Neural cell (in vitro differentiated cells): Measurements from ENCODE around the gene NAA15. TPM values are rescaled to one million over a fixed set of nuclear protein-coding genes. Genes with fewer than 3 reads are reported as not detected.
"Not testable (repeated sequence)": the region's sequence is repeated elsewhere in the genome, so short reads cannot be mapped to it uniquely, and the experiment has no call there.

ENCODE experiments used
- H2AFZ ChIP-seq: fragments of 200-600, 300-800 bp; sonication (generic), shearing (Covaris generic); 2 replicates; pipeline ENCODE4 v1.6.0; 2014; ENCODE audit warnings: low read depth, mild to moderate bottlenecking, antibody characterized with exemption, low read length, moderate library complexity
- H3F3A ChIP-seq: fragments of 200-600 bp; shearing (Covaris generic); 2 replicates; pipeline ENCODE4 v1.6.1; 2016; ENCODE audit warnings: mild to moderate bottlenecking, moderate library complexity, mixed read lengths, antibody characterized with exemption, low read length; ENCODE audit not compliant: insufficient read depth, poor library complexity, severe bottlenecking
- H3K27ac ChIP-seq: fragments of 200-600, 300-800 bp; sonication (generic), shearing (Covaris generic); 2 replicates; pipeline ENCODE4 v1.5.1; 2014; ENCODE audit warnings: mild to moderate bottlenecking, low read length, moderate library complexity
- H3K27me3 ChIP-seq: fragments of 300-800, 200-600 bp; sonication (generic), shearing (Covaris generic); 2 replicates; pipeline ENCODE4 v1.6.0; 2014; ENCODE audit warnings: mild to moderate bottlenecking, low read depth, low read length, moderate library complexity; ENCODE audit not compliant: insufficient read depth
- H3K36me3 ChIP-seq: fragments of 300-800, 200-600 bp; sonication (generic), shearing (Covaris generic); 2 replicates; pipeline ENCODE4 v1.5.1; 2014; ENCODE audit warnings: mild to moderate bottlenecking, antibody characterized with exemption, low read length, moderate library complexity; ENCODE audit not compliant: insufficient read depth
- H3K4me2 ChIP-seq: fragments of 300-800, 200-600 bp; sonication (generic), shearing (Covaris generic); 2 replicates; pipeline ENCODE4 v1.6.0; 2014; ENCODE audit warnings: mild to moderate bottlenecking, low read length
- H3K4me3 ChIP-seq: fragments of 300-800, 200-600 bp; sonication (generic), shearing (Covaris generic); 2 replicates; pipeline ENCODE4 v1.5.1; 2014; ENCODE audit warnings: mild to moderate bottlenecking, low read length, moderate library complexity
- H3K79me2 ChIP-seq: fragments of 200-600 bp; shearing (Covaris generic); replicated peaks from 2 replicates; pipeline ENCODE4 v1.6.0; 2014; ENCODE audit warnings: mild to moderate bottlenecking, low read length, moderate library complexity; ENCODE audit not compliant: insufficient read depth
- H3K9ac ChIP-seq: fragments of 300-800, 200-600 bp; sonication (generic), shearing (Covaris generic); 2 replicates; pipeline ENCODE4 v1.6.1; 2016; ENCODE audit warnings: mild to moderate bottlenecking, low read length, mixed read lengths
- H3K9me2 ChIP-seq: fragments of 200-600 bp; shearing (Covaris generic); 2 replicates; pipeline ENCODE4 v1.6.1; 2016; ENCODE audit warnings: mild to moderate bottlenecking, low read length, mixed read lengths; ENCODE audit not compliant: insufficient read depth
- H3K9me3 ChIP-seq: fragments of 200-600, 300-800 bp; sonication (generic), shearing (Covaris generic); 2 replicates; pipeline ENCODE4 v1.6.1; 2016; ENCODE audit warnings: mild to moderate bottlenecking, mixed run types, low read length, moderate library complexity, mixed read lengths
- H4K20me1 ChIP-seq: fragments of 200-600 bp; shearing (Covaris generic); 2 replicates; pipeline ENCODE4 v1.6.1; 2016; ENCODE audit warnings: mild to moderate bottlenecking, mixed run types; ENCODE audit not compliant: insufficient read depth
- EP300 ChIP-seq: fragments of 450-650 bp; conservative IDR thresholded peaks from 2 replicates; pipeline ENCODE4 v1.6.1; 2014; ENCODE audit warnings: antibody characterized with exemption, mild to moderate bottlenecking, moderate library complexity; ENCODE audit not compliant: poor library complexity, severe bottlenecking
- EZH2 ChIP-seq: fragments of 200-600, 300-800 bp; shearing (Covaris generic), sonication (generic); IDR thresholded peaks from 2 replicates; pipeline ENCODE4 v1.6.1; 2014; ENCODE audit warnings: antibody characterized with exemption, low read length, borderline replicate concordance, mild to moderate bottlenecking; ENCODE audit not compliant: insufficient read depth, poor library complexity, severe bottlenecking
- MXI1 ChIP-seq: fragments of 450-650 bp; conservative IDR thresholded peaks from 2 replicates; pipeline ENCODE4 v1.6.1; 2014; ENCODE audit warnings: antibody characterized with exemption, mild to moderate bottlenecking; ENCODE audit not compliant: poor library complexity, severe bottlenecking
- POLR2AphosphoS5 ChIP-seq: IDR thresholded peaks from 2 replicates; pipeline ENCODE4 v1.6.1; 2012
- RAD21 ChIP-seq: fragments of 450-650 bp; conservative IDR thresholded peaks from 2 replicates; pipeline ENCODE4 v1.6.1; 2014; ENCODE audit warnings: antibody characterized with exemption, mild to moderate bottlenecking, moderate library complexity
- SMC3 ChIP-seq: fragments of 450-650 bp; conservative IDR thresholded peaks from 2 replicates; pipeline ENCODE4 v1.6.1; 2014; ENCODE audit warnings: antibody characterized with exemption, mild to moderate bottlenecking, moderate library complexity; ENCODE audit not compliant: poor library complexity
- TAF1 ChIP-seq: IDR thresholded peaks from 2 replicates; pipeline ENCODE4 v1.6.1; 2012; ENCODE audit warnings: low read depth
- polyA plus RNA-seq: library from polyadenylated mRNA; depleted of rRNA; stranded (reverse); fragments of >200 nt; gene quantifications from 2 replicates; pipeline ENCODE4 v1.2.3, GENCODE V29; 2014
- TF ChIP-seq, protein P1 (sequence below): IDR thresholded peaks from 2 replicates; pipeline ENCODE4 v1.6.1; 2012; ENCODE audit warnings: borderline replicate concordance
- TF ChIP-seq, protein P2 (sequence below): fragments of 450-650 bp; IDR thresholded peaks from 2 replicates; pipeline ENCODE4 v1.5.1; 2014; ENCODE audit warnings: antibody characterized with exemption, mild to moderate bottlenecking, moderate library complexity; ENCODE audit not compliant: poor library complexity, severe bottlenecking

NAA15 gene
- polyA plus RNA-seq, 1 donor from 2014 or later = 12.5 TPM

DNA sequence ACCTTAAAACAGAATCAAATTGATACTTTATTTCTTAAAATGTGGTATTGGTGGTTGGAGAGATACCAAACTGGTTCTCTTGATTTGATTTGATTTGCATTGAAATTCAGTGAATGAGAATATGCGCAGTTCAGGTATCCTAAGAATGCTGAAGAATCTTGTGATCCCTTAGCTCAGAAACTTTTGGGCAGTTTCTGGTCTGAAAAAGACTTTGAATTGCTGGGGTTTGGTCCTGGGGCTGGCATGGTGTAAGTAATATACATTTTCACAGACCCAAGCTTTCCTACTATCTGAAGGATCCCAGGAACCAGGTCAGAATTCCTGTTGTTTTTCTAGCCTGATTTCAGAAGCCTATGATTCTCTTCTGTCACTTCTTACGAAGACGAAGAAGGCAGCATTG is 159.3 kb downstream of the NAA15 start:
- Histone ChIP-seq H3K27me3 (no peaks in the 10 kb centered on the region), H3K79me2 (peaks cover 21% of the 10 kb centered on the region), H3K4me3 (no peak overlapping the region), H3K9me3 (no peaks in the 10 kb centered on the region), H3K9ac (no peak overlapping the region), H3K4me2 (no peak overlapping the region), H3F3A (no peaks in the 10 kb centered on the region), H4K20me1 (no peaks in the 10 kb centered on the region), H3K27ac (no peak overlapping the region), H3K36me3 (no peaks in the 10 kb centered on the region), H2AFZ (no peak overlapping the region), H3K9me2 (no peaks in the 10 kb centered on the region)
- TF ChIP-seq SMC3 (no peak), TAF1 (no peak), RAD21 (no peak), POLR2AphosphoS5 (no peak), EP300 (no peak), MXI1 (no peak), EZH2 (no peak)
- TF ChIP-seq, protein P1, sequence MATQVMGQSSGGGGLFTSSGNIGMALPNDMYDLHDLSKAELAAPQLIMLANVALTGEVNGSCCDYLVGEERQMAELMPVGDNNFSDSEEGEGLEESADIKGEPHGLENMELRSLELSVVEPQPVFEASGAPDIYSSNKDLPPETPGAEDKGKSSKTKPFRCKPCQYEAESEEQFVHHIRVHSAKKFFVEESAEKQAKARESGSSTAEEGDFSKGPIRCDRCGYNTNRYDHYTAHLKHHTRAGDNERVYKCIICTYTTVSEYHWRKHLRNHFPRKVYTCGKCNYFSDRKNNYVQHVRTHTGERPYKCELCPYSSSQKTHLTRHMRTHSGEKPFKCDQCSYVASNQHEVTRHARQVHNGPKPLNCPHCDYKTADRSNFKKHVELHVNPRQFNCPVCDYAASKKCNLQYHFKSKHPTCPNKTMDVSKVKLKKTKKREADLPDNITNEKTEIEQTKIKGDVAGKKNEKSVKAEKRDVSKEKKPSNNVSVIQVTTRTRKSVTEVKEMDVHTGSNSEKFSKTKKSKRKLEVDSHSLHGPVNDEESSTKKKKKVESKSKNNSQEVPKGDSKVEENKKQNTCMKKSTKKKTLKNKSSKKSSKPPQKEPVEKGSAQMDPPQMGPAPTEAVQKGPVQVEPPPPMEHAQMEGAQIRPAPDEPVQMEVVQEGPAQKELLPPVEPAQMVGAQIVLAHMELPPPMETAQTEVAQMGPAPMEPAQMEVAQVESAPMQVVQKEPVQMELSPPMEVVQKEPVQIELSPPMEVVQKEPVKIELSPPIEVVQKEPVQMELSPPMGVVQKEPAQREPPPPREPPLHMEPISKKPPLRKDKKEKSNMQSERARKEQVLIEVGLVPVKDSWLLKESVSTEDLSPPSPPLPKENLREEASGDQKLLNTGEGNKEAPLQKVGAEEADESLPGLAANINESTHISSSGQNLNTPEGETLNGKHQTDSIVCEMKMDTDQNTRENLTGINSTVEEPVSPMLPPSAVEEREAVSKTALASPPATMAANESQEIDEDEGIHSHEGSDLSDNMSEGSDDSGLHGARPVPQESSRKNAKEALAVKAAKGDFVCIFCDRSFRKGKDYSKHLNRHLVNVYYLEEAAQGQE = no peak
- TF ChIP-seq, protein P2, sequence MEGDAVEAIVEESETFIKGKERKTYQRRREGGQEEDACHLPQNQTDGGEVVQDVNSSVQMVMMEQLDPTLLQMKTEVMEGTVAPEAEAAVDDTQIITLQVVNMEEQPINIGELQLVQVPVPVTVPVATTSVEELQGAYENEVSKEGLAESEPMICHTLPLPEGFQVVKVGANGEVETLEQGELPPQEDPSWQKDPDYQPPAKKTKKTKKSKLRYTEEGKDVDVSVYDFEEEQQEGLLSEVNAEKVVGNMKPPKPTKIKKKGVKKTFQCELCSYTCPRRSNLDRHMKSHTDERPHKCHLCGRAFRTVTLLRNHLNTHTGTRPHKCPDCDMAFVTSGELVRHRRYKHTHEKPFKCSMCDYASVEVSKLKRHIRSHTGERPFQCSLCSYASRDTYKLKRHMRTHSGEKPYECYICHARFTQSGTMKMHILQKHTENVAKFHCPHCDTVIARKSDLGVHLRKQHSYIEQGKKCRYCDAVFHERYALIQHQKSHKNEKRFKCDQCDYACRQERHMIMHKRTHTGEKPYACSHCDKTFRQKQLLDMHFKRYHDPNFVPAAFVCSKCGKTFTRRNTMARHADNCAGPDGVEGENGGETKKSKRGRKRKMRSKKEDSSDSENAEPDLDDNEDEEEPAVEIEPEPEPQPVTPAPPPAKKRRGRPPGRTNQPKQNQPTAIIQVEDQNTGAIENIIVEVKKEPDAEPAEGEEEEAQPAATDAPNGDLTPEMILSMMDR = no peak

DNA sequence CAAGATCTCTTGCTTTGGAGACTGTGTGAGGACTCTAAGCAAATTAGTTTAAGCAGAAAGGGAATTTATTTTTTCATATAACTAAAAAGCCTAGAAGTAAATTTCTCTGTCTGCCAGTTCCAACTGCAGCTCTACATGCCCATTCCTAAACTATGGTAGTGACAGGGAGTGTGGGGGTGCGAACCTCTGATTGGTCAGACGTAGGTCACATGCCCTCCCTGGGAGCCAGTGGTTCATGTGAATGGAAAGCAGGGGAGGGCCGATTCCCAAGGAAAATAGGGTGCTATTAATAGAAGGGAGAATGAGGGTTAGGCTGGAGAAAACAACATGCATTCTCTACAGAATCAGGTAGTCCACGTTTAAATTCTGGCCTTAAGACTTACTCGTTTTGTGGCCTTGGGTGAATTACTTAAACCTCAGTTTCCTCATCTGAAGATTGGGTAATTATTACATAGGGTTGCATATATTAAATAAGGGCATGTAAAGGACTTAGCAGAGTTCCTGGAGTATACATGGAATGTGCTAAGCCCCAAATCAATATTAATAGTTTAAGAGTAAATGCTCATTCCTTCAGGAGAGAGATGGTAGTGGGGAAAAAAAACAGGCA is 159.8 kb downstream of the NAA15 start:
- Histone ChIP-seq H3F3A (no peaks in the 10 kb centered on the region), H3K9ac (no peak overlapping the region), H3K36me3 (no peaks in the 10 kb centered on the region), H3K27ac (no peak overlapping the region), H3K79me2 (peaks cover 18% of the 10 kb centered on the region), H3K4me2 (no peak overlapping the region), H2AFZ (no peak overlapping the region), H3K9me2 (no peaks in the 10 kb centered on the region), H4K20me1 (no peaks in the 10 kb centered on the region), H3K27me3 (no peaks in the 10 kb centered on the region), H3K9me3 (no peaks in the 10 kb centered on the region), H3K4me3 (no peak overlapping the region)
- TF ChIP-seq MXI1 (no peak), TAF1 (no peak), POLR2AphosphoS5 (no peak), SMC3 (no peak)
- TF ChIP-seq, protein P2 = no peak

DNA sequence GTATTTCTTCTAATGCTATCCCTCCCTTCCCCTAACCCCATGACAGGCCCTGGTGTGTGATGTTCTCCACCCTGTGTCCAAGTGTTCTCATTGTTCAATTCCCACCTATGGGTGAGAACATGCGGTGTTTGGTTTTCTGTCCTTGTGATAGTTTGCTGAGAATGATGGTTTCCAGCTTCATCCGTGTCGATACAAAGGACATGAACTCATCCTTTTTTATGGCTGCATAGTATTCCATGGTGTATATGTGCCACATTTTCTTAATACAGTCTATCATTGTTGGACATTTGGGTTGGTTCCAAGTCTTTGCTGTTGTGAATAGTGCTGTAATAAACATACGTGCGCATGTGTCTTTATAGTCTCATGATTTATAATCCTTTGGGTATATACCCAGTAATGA is 163.2 kb downstream of the NAA15 start:
- H3K9me3 ChIP-seq, H3K36me3 ChIP-seq, H3K4me2 ChIP-seq, H4K20me1 ChIP-seq, H2AFZ ChIP-seq, H3K9me2 ChIP-seq, H3K4me3 ChIP-seq, H3K79me2 ChIP-seq, H3F3A ChIP-seq, H3K27ac ChIP-seq, H3K9ac ChIP-seq, H3K27me3 ChIP-seq: not testable (repeated sequence)
